GM12878 (cell line): ENCODE results near the gene SLC35A5.

Source experiments
- BRCA1 ChIP-seq: IDR thresholded peaks from 2 replicates; pipeline ENCODE4 v1.6.1; 2011; ENCODE audit warnings: low read depth, low read length, improper control_type of control experiment
- CTCF ChIP-seq, 3 experiments: IDR thresholded peaks in 2 of 3; conservative IDR thresholded peaks in 1 of 3; 2 replicates each; pipeline ENCODE4 v1.5.1; 2011; ENCODE audit warnings: low read depth in 3 of 3, low read length in 3 of 3, mild to moderate bottlenecking in 3 of 3, control low read depth in 2 of 3, moderate library complexity in 2 of 3, inconsistent platforms in 1 of 3, mixed read lengths in 1 of 3; ENCODE audit not compliant: control insufficient read depth in 2 of 3, insufficient read depth in 1 of 3; ENCODE audit errors: extremely low read depth in 1 of 3
- FOS ChIP-seq: IDR thresholded peaks from 3 replicates; pipeline ENCODE4 v1.6.1; 2011; ENCODE audit warnings: borderline replicate concordance; ENCODE audit not compliant: insufficient read length; ENCODE audit errors: extremely low read depth
- GABPA ChIP-seq: IDR thresholded peaks from 2 replicates; pipeline ENCODE4 v1.6.1; 2014; ENCODE audit warnings: antibody characterized with exemption, low read depth, mild to moderate bottlenecking, inconsistent platforms
- LARP7 ChIP-seq: fragments of 450-650 bp; IDR thresholded peaks from 2 replicates; pipeline ENCODE4 v1.6.1; 2017; ENCODE audit warnings: mild to moderate bottlenecking
- MXI1 ChIP-seq: fragments of 150-350 bp; IDR thresholded peaks from 2 replicates; pipeline ENCODE4 v1.6.1; 2011; ENCODE audit warnings: low read depth, mild to moderate bottlenecking, inconsistent platforms, low read length, improper control_type of control experiment
- NR2F1 ChIP-seq: fragments of 450-650 bp; conservative IDR thresholded peaks from 2 replicates; pipeline ENCODE4 v1.6.1; 2017; ENCODE audit warnings: mild to moderate bottlenecking
- POLR2A ChIP-seq: IDR thresholded peaks from 2 replicates; pipeline ENCODE4 v1.6.1; 2011; ENCODE audit warnings: low read depth, mild to moderate bottlenecking, low read length
- REST ChIP-seq: IDR thresholded peaks from 2 replicates; pipeline ENCODE4 v1.6.1; 2012; ENCODE audit warnings: mild to moderate bottlenecking, low read depth, low read length
- SMAD5 ChIP-seq: IDR thresholded peaks from 2 replicates; pipeline ENCODE4 v1.6.1; 2016; ENCODE audit warnings: antibody characterized with exemption, low read depth
- SUPT20H ChIP-seq: IDR thresholded peaks from 2 replicates; pipeline ENCODE4 v1.6.1; 2011; ENCODE audit warnings: low read depth, mild to moderate bottlenecking, low read length, moderate library complexity, borderline replicate concordance; ENCODE audit not compliant: control insufficient read depth
- YY1 ChIP-seq: IDR thresholded peaks from 2 replicates; pipeline ENCODE4 v1.6.1; 2011; ENCODE audit warnings: low read depth, mild to moderate bottlenecking, low read length
- TF ChIP-seq, protein P1 (sequence below): IDR thresholded peaks from 2 replicates; pipeline ENCODE4 v1.6.1; 2011; ENCODE audit warnings: mild to moderate bottlenecking, low read depth, low read length, moderate library complexity; ENCODE audit not compliant: insufficient replicate concordance

DNA sequence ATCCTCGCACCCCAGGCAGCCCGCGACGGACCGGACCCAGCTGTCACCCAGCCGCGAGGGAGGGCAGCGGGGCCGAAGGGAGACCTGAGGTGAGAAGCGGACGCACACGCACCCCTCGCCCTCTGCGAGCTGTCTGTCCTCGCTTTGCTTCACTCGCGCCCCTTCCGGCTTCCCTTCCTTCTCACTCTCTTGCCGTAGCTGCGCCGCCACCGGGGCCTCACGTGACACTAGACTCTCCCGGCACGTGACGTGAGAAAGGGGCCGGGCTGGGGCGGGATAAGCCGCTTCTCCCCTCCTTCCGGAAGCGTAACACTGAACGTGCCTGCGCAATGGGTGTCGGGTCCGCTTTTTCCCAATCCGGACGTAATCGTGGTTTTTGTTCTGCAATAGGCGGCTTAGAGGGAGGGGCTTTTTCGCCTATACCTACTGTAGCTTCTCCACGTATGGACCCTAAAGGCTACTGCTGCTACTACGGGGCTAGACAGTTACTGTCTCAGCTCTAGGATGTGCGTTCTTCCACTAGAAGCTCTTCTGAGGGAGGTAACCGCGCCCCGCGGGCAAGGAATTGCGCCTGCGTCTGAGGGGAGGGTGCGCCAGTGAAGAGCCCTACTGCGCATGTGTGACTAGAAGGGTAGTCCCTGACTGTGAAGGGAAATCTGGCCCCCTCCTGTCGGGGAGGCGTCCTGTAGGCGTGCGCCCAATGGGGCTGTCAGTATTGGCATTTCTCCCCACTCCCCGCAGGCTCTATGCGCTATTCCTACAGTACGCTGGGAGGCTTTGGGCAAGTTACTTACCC is at the start of gene SLC35A5, which contains the start of gene ATG3:
- TF ChIP-seq YY1 = peak; percentile 68
- TF ChIP-seq SMAD5 = peak; percentile 91
- peak; percentile 63 for TF ChIP-seq GABPA
- peak; percentile 89 for TF ChIP-seq POLR2A
- TF ChIP-seq, protein P1, sequence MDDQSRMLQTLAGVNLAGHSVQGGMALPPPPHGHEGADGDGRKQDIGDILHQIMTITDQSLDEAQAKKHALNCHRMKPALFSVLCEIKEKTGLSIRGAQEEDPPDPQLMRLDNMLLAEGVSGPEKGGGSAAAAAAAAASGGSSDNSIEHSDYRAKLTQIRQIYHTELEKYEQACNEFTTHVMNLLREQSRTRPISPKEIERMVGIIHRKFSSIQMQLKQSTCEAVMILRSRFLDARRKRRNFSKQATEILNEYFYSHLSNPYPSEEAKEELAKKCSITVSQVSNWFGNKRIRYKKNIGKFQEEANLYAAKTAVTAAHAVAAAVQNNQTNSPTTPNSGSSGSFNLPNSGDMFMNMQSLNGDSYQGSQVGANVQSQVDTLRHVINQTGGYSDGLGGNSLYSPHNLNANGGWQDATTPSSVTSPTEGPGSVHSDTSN = no peak
- 0 out of 6 replicates have a peak, but pooled peaks of 2 of the 3 experiments have one; percentile 0 to 9 for TF ChIP-seq CTCF (IDR thresholded peaks at IDR 0.05 in 2 of 3, conservative IDR thresholded peaks at IDR 0.05 in 1 of 3; ENCODE audit: control insufficient read depth in 2 of 3, extremely low read depth in 1 of 3, insufficient read depth in 1 of 3, low read depth in 3 of 3, low read length in 3 of 3)
- peak; percentile 62 for TF ChIP-seq LARP7
- TF ChIP-seq MXI1 = peak; percentile 21
- TF ChIP-seq FOS = peak; percentile 88
- TF ChIP-seq BRCA1 = no peak
- peak; percentile 50; the same call in 1 of the 2 replicates for TF ChIP-seq NR2F1
- TF ChIP-seq REST = no peak; the same call in 1 of the 2 replicates
- no peak for TF ChIP-seq SUPT20H
